B cell (primary cell): Measurements from ENCODE around the gene PPT1.

Source experiments
- CTCF ChIP-seq: fragments of 200-600 bp; IDR thresholded peaks from one replicate; pipeline ENCODE4 v1.8.0; 2022; ENCODE audit warnings: antibody characterized with exemption, mild to moderate bottlenecking
- EZH2 ChIP-seq: IDR thresholded peaks from 2 replicates; pipeline ENCODE4 v1.6.1; 2012; ENCODE audit warnings: borderline replicate concordance, low read depth, mild to moderate bottlenecking, moderate library complexity, low read length; ENCODE audit not compliant: insufficient read depth, poor library complexity, severe bottlenecking

DNA sequence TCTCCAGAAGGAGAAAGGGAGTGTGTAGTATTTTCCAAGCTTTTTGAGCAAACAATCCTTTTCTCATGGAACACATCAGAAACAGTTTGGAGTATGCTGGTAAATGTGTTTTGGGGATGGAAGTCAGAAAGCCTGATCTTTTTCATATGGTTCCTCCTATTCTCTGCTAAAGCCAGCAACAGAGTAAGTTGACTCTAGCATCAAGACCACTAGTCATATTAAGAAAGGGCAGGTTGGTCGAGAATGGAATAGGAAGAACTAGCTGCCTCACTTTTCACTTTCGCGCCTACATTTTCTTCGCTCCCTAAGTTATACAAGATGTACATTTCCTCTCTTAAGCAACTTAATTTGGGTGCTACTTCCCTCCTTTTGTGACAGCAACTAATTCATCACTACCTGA lies 24.0 kb downstream of the PPT1 start:
- no peak for TF ChIP-seq EZH2
- TF ChIP-seq CTCF: no peak
